GM19099 (cell line): ENCODE data around the gene EFEMP1.

Source experiments
- POLR2A ChIP-seq: IDR thresholded peaks from 3 replicates; pipeline ENCODE4 v1.6.1; 2011; ENCODE audit warnings: low read depth; ENCODE audit not compliant: insufficient read length; ENCODE audit errors: extremely low read depth

EFEMP1 gene

DNA sequence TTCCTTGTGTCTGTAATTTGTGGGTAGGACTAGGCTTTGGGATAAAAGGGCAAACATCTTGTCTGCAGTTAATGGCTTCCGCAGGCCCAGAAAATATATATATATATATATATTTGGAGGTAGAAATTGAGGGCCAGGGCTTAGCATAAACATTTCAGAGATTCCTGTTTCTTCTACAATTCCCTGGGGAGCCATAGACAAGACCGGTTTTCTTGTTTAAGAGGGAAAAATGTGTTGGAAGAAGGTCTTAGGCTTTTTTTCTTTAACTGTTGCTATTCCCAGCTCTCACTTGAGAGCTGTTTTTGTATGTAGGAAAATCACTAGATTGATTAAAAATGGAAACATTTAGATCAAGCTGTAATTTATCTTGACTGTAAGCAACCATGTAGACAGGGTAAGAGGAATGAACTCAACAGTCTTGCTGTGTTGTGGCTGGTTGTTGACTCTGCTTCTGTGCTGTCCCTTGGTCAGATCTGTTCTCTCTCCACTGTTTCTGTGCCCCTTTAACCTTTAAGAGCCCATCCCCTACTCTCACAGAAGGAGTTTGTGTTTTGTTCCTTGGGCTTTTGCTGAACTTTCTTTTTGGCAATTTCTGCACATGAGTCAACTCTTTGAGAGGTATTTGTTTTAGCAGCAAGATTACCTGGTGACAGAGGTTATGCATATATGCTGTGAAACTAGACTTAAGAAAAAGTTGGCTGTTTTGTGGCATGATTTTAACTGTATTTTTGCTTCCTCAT lies 58.3 kb downstream of the EFEMP1 start:
- no peak for TF ChIP-seq POLR2A

GRCh38 chr2:55864351-55865084 lies 59.1 kb downstream of the EFEMP1 start:
- no peak for TF ChIP-seq POLR2A

DNA sequence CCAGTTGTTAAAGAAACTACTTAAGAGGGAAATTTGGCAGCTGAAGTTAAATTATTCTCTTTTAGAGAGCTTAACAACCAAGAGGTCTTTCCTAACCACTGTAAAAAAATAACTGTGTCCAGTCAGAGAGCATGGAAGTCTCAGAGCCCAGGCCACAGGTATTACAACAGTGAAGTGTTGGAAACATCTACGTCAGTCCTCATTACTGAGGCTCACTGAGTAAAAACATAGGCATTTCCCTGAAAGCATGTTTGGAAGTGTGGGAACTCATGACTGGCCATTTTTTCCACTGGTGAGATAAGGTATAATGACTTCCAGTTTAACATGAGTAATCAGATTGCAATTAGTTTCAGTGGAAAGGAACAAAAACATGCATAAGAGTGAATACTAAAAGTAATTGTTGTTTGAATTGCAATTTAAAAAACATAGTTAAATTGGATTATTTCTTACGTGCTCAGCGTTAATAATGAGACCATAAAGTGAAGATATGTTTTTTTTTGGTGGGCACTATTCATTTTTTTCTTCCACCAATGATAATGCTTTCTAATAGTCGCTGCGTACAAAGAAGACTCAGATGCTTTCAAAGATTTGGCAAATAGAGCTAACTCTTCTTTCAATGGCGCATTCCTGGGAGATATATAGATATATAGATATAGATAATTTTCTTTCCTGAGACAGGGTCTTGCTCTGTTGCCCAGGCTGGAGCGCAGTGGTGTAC lies 60.8 kb downstream of the EFEMP1 start:
- TF ChIP-seq POLR2A = no peak

- TF ChIP-seq POLR2A = no peak
Measured at GRCh38 chr2:55862246-55862645, 61.3 kb downstream of the EFEMP1 start.

DNA sequence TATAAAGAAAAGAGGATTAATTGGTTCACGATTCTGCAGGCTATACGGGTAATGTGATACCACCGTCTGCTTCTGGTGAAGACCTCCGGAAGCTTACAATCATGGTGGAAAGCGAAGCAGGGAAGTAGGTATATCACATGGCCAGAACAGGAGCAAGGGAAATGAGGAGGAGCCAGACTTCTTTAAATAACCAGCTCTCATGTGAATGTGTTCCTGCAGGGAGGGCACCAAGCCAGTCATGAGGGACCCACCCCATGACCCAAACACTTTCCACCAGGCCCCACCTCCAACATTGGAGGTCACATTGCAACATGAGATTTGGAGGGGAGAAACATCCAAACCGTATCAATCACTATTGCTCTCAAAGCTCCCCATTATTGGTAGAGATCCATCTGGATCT lies 61.8 kb downstream of the EFEMP1 start:
- no peak for TF ChIP-seq POLR2A

DNA sequence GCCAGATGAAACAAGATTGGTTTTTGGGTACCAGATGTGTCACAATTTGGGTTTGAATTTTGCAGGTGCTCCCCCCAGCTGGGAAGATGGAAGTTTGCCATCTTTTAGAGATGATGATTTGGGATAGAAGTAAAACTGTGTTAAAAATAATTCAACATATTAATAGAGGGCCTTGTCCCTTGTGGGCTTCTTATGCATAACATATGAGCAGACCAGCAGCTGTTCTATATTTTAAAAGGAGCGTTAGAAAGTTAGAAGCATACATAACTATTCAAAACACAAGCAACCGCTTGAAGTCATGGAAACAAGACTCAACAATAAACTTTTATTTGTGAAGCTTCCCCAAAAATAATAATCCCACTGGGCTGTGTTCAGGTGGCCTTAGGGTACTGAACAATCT lies 62.8 kb downstream of the EFEMP1 start:
- TF ChIP-seq POLR2A = no peak

DNA sequence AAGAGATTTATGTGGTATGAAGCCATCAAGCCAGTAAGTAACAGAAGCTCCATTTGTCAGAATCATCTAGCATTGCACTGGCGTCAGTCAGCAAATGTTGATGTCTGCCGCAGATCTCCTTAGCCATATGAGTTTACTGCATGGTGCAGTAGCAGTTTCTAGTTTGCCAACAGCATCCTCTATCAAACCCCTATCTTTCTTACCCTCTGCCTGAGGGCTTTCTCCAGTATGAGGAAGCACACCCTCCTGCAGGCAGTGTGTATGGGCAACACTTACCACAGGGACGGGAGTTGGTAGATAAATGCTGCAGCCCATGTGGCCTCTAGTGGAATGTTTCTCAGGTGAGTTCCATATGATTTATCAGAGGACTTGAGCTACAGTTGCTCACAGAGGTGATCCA lies 63.7 kb downstream of the EFEMP1 start:
- TF ChIP-seq POLR2A = no peak

GRCh38 chr2:55857766-55858165 lies 65.8 kb downstream of the EFEMP1 start:
- TF ChIP-seq POLR2A = no peak

GRCh38 chr2:55856936-55857335 lies 66.6 kb downstream of the EFEMP1 start:
- no peak for TF ChIP-seq POLR2A

DNA sequence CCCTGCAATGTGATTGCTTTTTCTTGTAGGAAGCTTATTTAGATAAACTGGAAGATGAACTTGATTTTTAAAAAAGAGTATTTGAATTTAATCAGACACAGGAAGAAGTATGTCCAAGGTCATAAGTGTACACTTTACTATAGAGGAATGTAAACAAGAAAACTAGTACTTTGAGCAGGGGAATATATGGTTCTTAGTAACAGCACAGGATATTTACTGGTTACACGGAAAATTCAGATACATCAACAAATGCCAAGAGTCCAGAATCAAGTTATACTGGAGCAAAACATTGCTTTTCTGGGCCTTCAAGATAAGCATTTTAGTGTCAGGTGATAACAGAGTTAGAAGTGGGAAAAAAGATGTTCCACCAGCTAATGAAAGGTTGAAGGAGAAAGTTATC lies 75.5 kb downstream of the EFEMP1 start:
- no peak for TF ChIP-seq POLR2A

DNA sequence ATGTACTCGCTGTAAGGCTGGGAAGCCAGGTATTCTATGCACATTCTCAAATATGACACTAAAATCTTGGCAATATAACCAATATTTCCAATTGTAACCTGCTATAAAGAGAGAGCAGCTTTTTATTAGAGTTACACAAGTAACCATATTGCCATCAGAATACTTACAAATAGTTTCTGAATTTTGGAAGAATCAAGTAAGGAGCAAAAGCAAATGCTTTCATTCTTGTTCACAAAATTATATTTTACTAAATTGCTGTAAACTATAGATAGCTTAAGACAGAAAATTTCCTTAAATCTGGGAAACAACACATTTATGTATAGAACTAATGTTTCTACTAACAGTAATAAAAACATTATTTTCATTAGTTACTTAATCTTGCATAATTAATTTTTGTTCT lies 77.2 kb downstream of the EFEMP1 start:
- TF ChIP-seq POLR2A = no peak

DNA sequence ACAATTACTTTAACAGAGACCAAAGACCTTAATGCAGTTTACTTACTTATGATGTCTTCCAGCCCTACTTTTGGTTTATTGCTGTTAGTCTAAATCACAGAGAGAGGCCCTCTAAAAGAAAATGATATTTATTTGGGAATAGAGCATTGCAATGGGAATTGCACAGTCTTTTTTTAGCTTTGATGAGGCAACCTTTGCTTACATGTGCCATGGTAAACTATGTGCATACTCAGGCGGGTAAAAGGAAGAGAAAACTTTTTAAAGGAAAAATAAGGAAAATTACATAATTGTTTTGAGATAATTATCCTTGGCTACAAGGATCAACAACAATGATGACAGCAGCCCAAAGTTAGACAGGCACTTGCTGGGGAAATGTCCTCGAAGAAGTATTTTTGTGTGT lies 78.6 kb downstream of the EFEMP1 start:
- TF ChIP-seq POLR2A = no peak

- no peak for TF ChIP-seq POLR2A
Measured at GRCh38 chr2:55843994-55844345, 79.6 kb downstream of the EFEMP1 start.

DNA sequence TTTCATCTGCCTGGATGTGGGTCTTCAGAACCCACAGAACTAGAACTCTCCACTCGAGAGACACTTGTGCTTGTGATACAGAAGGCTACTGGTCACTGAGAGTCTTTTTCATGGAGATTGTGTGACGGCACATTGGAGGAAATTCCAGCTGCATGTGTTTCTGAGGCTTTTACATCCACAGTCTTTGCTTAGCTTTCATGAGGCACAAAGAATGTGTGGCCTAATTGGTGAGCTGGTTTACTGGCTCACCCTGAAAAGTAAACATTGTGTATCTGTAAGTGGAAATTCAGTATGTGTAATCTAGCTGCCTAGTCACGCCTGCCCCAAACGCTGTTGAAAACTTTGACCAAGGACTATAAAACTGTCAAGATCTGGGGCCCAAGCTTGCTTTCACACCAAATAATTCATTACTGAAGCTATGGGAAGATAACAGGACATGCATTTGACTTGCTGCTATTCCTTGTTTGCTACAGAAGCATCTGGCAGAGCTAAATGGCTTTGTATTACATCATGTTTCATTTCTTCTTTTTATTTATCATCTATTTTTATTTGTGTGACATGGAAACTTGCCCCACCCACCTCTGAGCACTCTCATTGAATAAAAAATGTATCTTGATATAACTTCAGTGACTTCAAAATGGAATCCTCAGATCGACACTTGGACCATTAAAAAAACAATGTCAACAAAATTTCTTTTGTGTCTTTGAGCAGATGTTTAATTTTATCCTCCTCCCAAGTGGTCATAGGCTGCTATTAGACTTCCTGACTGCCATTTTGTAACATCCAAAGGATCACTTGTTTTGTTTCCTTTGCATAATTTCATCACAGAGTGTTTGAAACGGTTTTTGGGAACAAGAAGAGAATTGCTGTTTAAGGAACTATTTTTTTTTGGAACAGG lies 80.2 kb downstream of the EFEMP1 start:
- no peak for TF ChIP-seq POLR2A

GRCh38 chr2:55842046-55842445 lies 81.5 kb downstream of the EFEMP1 start:
- no peak for TF ChIP-seq POLR2A
